AG09319 (cell line): ENCODE data around the gene CR2.

Source experiments
- DNase-seq: peaks from one replicate; pipeline ENCODE4 v3.0.0-alpha.2; 2010; ENCODE audit warnings: low read depth; ENCODE audit errors: extremely low read depth
- CTCF ChIP-seq: IDR thresholded peaks from 2 replicates; pipeline ENCODE4 v1.5.1; 2011; ENCODE audit warnings: low read depth, mild to moderate bottlenecking, inconsistent platforms, low read length, moderate library complexity

CR2 gene

GRCh38 chr1:207444514-207445217, 9.5 kb upstream of the CR2 start:
- DNase-seq = no peak
- TF ChIP-seq CTCF = no peak

- no peak for DNase-seq
- TF ChIP-seq CTCF = no peak
Measured at GRCh38 chr1:207453710-207454045, 450 bp upstream of the CR2 start.

GRCh38 chr1:207455183-207455754, 1.1 kb downstream of the CR2 start:
- no peak for TF ChIP-seq CTCF
- DNase-seq = no peak

GRCh38 chr1:207458414-207458813, 4.3 kb downstream of the CR2 start:
- no peak for TF ChIP-seq CTCF
- DNase-seq = no peak

GRCh38 chr1:207459008-207459407, 4.9 kb downstream of the CR2 start:
- DNase-seq = no peak
- no peak for TF ChIP-seq CTCF

GRCh38 chr1:207461649-207462048, 7.5 kb downstream of the CR2 start:
- no peak for DNase-seq
- TF ChIP-seq CTCF = no peak

- no peak for DNase-seq
- no peak for TF ChIP-seq CTCF
Measured at GRCh38 chr1:207462535-207462934, 8.4 kb downstream of the CR2 start.
